DMS153 (cell line): ENCODE data around the gene GPS2.
A peak's percentile ranks its signal among the peaks of the same experiment; 100 is the strongest.
"Not testable (repeated sequence)": the region's sequence is repeated elsewhere in the genome, so short reads cannot be mapped to it uniquely, and the experiment has no call there.

Experiments used
- DNase-seq: peaks from one replicate; lab custom pipeline; 2025; lab: John Stamatoyannopoulos, UW

Gene GPS2

GRCh38 chr17:7336240-7337175 is 21.3 kb upstream of the GPS2 start, which contains the start of gene ACAP1:
ACAP1 (plus strand) TSS chr17:7336529; CDS start chr17:7336735, 206 bp downstream.
- DNase-seq = no peak

GRCh38 chr17:7335765-7336164 is 20.6 kb upstream of the GPS2 start:
- not testable (repeated sequence) for DNase-seq

GRCh38 chr17:7334938-7335538 is 19.9 kb upstream of the GPS2 start:
- DNase-seq = no peak

- DNase-seq = not testable (repeated sequence)
These were observed 17.5 kb upstream of the GPS2 start for GRCh38 chr17:7332600-7333069.

GRCh38 chr17:7332111-7332510 is 17.0 kb upstream of the GPS2 start:
- DNase-seq = no peak

GRCh38 chr17:7330638-7331015 is 15.5 kb upstream of the GPS2 start:
- no peak for DNase-seq

- no peak for DNase-seq
These were observed 15.0 kb upstream of the GPS2 start for GRCh38 chr17:7329997-7330637.

- DNase-seq = peak; percentile 86
These were observed 14.3 kb upstream of the GPS2 start for GRCh38 chr17:7329374-7329996.

GRCh38 chr17:7328840-7329373 is 13.7 kb upstream of the GPS2 start, which contains the start of gene NEURL4:
NEURL4 (minus strand) TSS chr17:7329335; CDS start chr17:7329312, 23 bp downstream.
- no peak for DNase-seq

GRCh38 chr17:7328009-7328408 is 12.8 kb upstream of the GPS2 start:
- DNase-seq = no peak

GRCh38 chr17:7327501-7327900 is 12.3 kb upstream of the GPS2 start:
- no peak for DNase-seq

GRCh38 chr17:7327056-7327455 is 11.9 kb upstream of the GPS2 start:
- DNase-seq = no peak

- no peak for DNase-seq
These were observed 11.0 kb upstream of the GPS2 start for GRCh38 chr17:7326186-7326585.

GRCh38 chr17:7325031-7325528 is 9.9 kb upstream of the GPS2 start:
- no peak for DNase-seq

GRCh38 chr17:7324438-7324779 is 9.2 kb upstream of the GPS2 start:
- no peak for DNase-seq

- no peak for DNase-seq
These were observed 8.7 kb upstream of the GPS2 start for GRCh38 chr17:7323731-7324437.

- DNase-seq = no peak
These were observed 7.5 kb upstream of the GPS2 start for GRCh38 chr17:7322520-7323194.

GRCh38 chr17:7321466-7321865 is 6.3 kb upstream of the GPS2 start:
- DNase-seq = no peak

- DNase-seq = no peak
These were observed 3.1 kb upstream of the GPS2 start for GRCh38 chr17:7318121-7318860.
